ENCODE data around the gene PKIG. TPM values are rescaled to one million over a fixed set of nuclear protein-coding genes. Genes with fewer than 3 reads are reported as not detected.

The PKIG gene
- polyA plus RNA-seq, 1 of the 3 experiments (the other 2 are of a cell fraction): 92.9 TPM

DNA sequence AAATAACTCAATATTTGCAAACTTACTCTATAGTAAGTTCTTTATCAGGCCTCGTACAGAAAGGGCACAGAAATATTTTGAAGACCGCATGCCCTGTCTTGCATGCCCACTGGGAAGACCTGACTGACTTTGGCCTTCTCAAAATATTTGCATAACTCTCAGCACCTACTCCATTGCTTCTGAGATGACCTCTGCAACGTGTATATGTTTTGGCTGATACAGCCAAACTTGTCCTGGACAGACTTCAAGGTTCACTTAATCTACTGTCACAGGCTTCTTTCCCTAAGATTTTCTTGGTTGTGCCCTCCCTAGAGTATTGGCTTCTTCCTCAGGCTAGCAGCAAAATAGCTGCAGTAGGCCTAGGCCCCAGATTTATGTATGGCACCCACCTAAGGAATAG lies 39.0 kb upstream of the PKIG start:
- H3K4me3 ChIP-seq (ENCODE audit: low read depth in 2 of 2, low read length in 1 of 2): no peak overlapping the region
- POLR2A ChIA-PET: no interaction called here
- CTCF ChIA-PET: interaction anchor here (1.0 kb wide), 1 partner anchor 9 kb away, joined by 3 read pairs; no protein-coding TSS in a partner anchor

DNA sequence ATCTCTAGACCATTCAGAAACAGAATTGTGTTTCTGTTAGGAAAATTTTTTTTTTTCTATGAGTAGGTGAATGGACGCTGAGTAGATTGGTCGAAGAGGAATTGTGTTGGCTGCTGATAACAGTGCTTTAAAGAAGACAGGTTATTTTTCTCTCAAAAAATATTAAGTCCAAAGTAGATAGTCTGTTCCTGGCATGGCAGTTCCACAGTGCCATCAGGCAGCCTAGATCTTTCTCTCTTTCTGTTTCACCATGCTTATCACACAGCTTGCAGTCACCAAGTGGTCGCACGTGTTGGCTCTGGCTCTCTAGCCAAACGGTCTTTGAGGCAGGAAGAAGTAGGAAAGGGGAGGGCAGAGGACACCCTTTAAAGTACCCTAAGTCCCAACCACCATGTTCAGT lies 38.1 kb upstream of the PKIG start:
- WGBS (ENCODE audit: low lambda C conversion rate): 91% methylated on average over 5 of the region's 5 CpGs

More for the DNA sequence above, 39.0 kb upstream of the PKIG start:
- DNase-seq: no peak
- peaks cover under 1% of the 10 kb centered on the region for H3F3A ChIP-seq (replicated peaks; ENCODE audit: insufficient read depth)
- peaks cover 84% of the 10 kb centered on the region for H3K79me2 ChIP-seq (ENCODE audit: insufficient read depth)
- H3K36me3 ChIP-seq (replicated peaks in 1 of 2; ENCODE audit: control insufficient read depth in 1 of 2, insufficient read depth in 2 of 2, low read length in 1 of 2): no peaks in the 10 kb centered on the region
- H3K9me2 ChIP-seq: no peaks in the 10 kb centered on the region
- H4K20me1 ChIP-seq (ENCODE audit: insufficient read depth): no peaks in the 10 kb centered on the region
- WGBS (ENCODE audit: low lambda C conversion rate): 92% methylated on average over 3 of the region's 3 CpGs
- peaks cover 0 to 10% of the 10 kb centered on the region in 2 experiments; a peak in 2 of 4 replicates for H3K4me1 ChIP-seq (ENCODE audit: control insufficient read depth in 1 of 2, insufficient read depth in 2 of 2, low read depth in 1 of 2, low read length in 1 of 2)
- no peaks in the 10 kb centered on the region for H3K27me3 ChIP-seq (ENCODE audit: insufficient read depth)
- no peak overlapping the region for H2AFZ ChIP-seq (ENCODE audit: low read depth)
- TF ChIP-seq GABPA (IDR thresholded peaks at IDR 0.05; ENCODE audit: low read depth) (no peak), MXI1 (IDR thresholded peaks at IDR 0.05; ENCODE audit: low read depth, low read length) (no peak), RXRA (IDR thresholded peaks at IDR 0.05; ENCODE audit: borderline replicate concordance, low read depth) (no peak), RAD21 (IDR thresholded peaks at IDR 0.05; ENCODE audit: low read length) (no peak), YY1 (IDR thresholded peaks at IDR 0.05; ENCODE audit: low read depth) (no peak), EZH2phosphoT487 (IDR thresholded peaks at IDR 0.05; ENCODE audit: borderline replicate concordance, low read depth) (no peak), FOSL2 (IDR thresholded peaks at IDR 0.05; ENCODE audit: borderline replicate concordance, low read depth) (no peak), SMC3 (IDR thresholded peaks at IDR 0.05; ENCODE audit: low read depth, low read length) (no peak), RCOR1 (IDR thresholded peaks at IDR 0.05; ENCODE audit: low read length) (no peak), GATA2 (CRISPR knock-in tag; IDR thresholded peaks at IDR 0.05) (no peak), FOXM1 (IDR thresholded peaks at IDR 0.05; ENCODE audit: low read depth) (no peak), JUND (IDR thresholded peaks at IDR 0.05) (no peak)
- TF ChIP-seq, protein P1, sequence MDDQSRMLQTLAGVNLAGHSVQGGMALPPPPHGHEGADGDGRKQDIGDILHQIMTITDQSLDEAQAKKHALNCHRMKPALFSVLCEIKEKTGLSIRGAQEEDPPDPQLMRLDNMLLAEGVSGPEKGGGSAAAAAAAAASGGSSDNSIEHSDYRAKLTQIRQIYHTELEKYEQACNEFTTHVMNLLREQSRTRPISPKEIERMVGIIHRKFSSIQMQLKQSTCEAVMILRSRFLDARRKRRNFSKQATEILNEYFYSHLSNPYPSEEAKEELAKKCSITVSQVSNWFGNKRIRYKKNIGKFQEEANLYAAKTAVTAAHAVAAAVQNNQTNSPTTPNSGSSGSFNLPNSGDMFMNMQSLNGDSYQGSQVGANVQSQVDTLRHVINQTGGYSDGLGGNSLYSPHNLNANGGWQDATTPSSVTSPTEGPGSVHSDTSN (IDR thresholded peaks at IDR 0.05): no peak
- TF ChIP-seq, protein P2, sequence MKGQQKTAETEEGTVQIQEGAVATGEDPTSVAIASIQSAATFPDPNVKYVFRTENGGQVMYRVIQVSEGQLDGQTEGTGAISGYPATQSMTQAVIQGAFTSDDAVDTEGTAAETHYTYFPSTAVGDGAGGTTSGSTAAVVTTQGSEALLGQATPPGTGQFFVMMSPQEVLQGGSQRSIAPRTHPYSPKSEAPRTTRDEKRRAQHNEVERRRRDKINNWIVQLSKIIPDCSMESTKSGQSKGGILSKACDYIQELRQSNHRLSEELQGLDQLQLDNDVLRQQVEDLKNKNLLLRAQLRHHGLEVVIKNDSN (IDR thresholded peaks at IDR 0.05; ENCODE audit: borderline replicate concordance, low read depth): no peak
- TF ChIP-seq, protein P3, sequence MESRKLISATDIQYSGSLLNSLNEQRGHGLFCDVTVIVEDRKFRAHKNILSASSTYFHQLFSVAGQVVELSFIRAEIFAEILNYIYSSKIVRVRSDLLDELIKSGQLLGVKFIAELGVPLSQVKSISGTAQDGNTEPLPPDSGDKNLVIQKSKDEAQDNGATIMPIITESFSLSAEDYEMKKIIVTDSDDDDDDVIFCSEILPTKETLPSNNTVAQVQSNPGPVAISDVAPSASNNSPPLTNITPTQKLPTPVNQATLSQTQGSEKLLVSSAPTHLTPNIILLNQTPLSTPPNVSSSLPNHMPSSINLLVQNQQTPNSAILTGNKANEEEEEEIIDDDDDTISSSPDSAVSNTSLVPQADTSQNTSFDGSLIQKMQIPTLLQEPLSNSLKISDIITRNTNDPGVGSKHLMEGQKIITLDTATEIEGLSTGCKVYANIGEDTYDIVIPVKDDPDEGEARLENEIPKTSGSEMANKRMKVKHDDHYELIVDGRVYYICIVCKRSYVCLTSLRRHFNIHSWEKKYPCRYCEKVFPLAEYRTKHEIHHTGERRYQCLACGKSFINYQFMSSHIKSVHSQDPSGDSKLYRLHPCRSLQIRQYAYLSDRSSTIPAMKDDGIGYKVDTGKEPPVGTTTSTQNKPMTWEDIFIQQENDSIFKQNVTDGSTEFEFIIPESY (IDR thresholded peaks at IDR 0.05; ENCODE audit: borderline replicate concordance, low read depth): no peak
- no peaks in the 10 kb centered on the region for H3K9me3 ChIP-seq
- H3K27ac ChIP-seq (ENCODE audit: low read depth in 2 of 2, low read length in 1 of 2): no peak overlapping the region
- no peak overlapping the region for H3K4me2 ChIP-seq
- no peak overlapping the region for H3K9ac ChIP-seq

More for the DNA sequence above, 38.1 kb upstream of the PKIG start:
- ChIA-PET POLR2A (no interaction called here), CTCF (no interaction called here)
- peaks cover 0 to 17% of the 10 kb centered on the region in 2 experiments; a peak in 3 of 4 replicates for H3K4me1 ChIP-seq (ENCODE audit: control insufficient read depth in 1 of 2, insufficient read depth in 2 of 2, low read depth in 1 of 2, low read length in 1 of 2)
- H3F3A ChIP-seq (replicated peaks; ENCODE audit: insufficient read depth): peaks cover 10% of the 10 kb centered on the region
- no peak overlapping the region for H3K4me3 ChIP-seq (ENCODE audit: low read depth in 2 of 2, low read length in 1 of 2)
- no peaks in the 10 kb centered on the region for H3K36me3 ChIP-seq (replicated peaks in 1 of 2; ENCODE audit: control insufficient read depth in 1 of 2, insufficient read depth in 2 of 2, low read length in 1 of 2)
- H3K27ac ChIP-seq (ENCODE audit: low read depth in 2 of 2, low read length in 1 of 2): no peak overlapping the region
- no peaks in the 10 kb centered on the region for H3K9me3 ChIP-seq
- H3K9me2 ChIP-seq: no peaks in the 10 kb centered on the region
- peaks cover 84% of the 10 kb centered on the region for H3K79me2 ChIP-seq (ENCODE audit: insufficient read depth)
- H2AFZ ChIP-seq (ENCODE audit: low read depth): no peak overlapping the region
- no peak overlapping the region for H3K4me2 ChIP-seq
- H4K20me1 ChIP-seq (ENCODE audit: insufficient read depth): no peaks in the 10 kb centered on the region
- H3K27me3 ChIP-seq (ENCODE audit: insufficient read depth): no peaks in the 10 kb centered on the region
- H3K9ac ChIP-seq: no peak overlapping the region
- TF ChIP-seq JUND (IDR thresholded peaks at IDR 0.05): no peak
- no peak for TF ChIP-seq GATA2 (CRISPR knock-in tag; IDR thresholded peaks at IDR 0.05)
- TF ChIP-seq MXI1 (IDR thresholded peaks at IDR 0.05; ENCODE audit: low read depth, low read length): no peak
- DNase-seq: no peak
